Gastrocnemius medialis (tissue), 4 donors: Measurements from ENCODE around the gene LONP1. TPM values are rescaled to one million over a fixed set of nuclear protein-coding genes. Genes with fewer than 3 reads are reported as not detected.

ENCODE experiments used
- ATAC-seq, 2 donors: fragments of 150-250 bp; one replicate each; pipeline ENCODE4 v1.9.1; 2016
- DNase-seq, 2 donors: peaks; one replicate each; pipeline ENCODE4 v3.0.0-alpha.2; 2019
- H3K27ac ChIP-seq, 4 donors: fragments of 200-600 bp; sonication (generic); 1 replicate in 1 of 4; 2 replicates in 3 of 4; pipeline ENCODE4 v1.5.1; 2016 to 2018; ENCODE audit warnings: mild to moderate bottlenecking in 2 of 4, moderate library complexity in 1 of 4
- H3K27me3 ChIP-seq, 3 donors: fragments of 200-600 bp; sonication (generic) in 2 of 3; 1 replicate in 1 of 3; 2 replicates in 2 of 3; pipeline versions ENCODE4 v1.5.1 to v1.6.0; 2016 to 2019; ENCODE audit warnings: mild to moderate bottlenecking in 1 of 3, moderate library complexity in 1 of 3
- H3K36me3 ChIP-seq, 2 donors: fragments of 200-600 bp; sonication (generic) in 1 of 2; one replicate each; pipeline ENCODE4 v1.5.1; 2017 to 2018
- H3K4me1 ChIP-seq, 2 donors: fragments of 200-600 bp; sonication (generic) in 1 of 2; one replicate each; pipeline ENCODE4 v1.5.1; 2016 to 2017; ENCODE audit warnings: mild to moderate bottlenecking in 2 of 2
- H3K4me3 ChIP-seq, 4 donors: fragments of 200-600 bp; sonication (generic) in 3 of 4; 1 replicate in 1 of 4; 2 replicates in 3 of 4; pipeline ENCODE4 v1.5.1; 2016 to 2019; ENCODE audit warnings: mild to moderate bottlenecking in 2 of 4
- H3K9me3 ChIP-seq, 3 donors: fragments of 200-600 bp; sonication (generic) in 2 of 3; 1 replicate in 1 of 3; 2 replicates in 2 of 3; pipeline ENCODE4 v1.5.1; 2016 to 2019
- CTCF ChIP-seq, 5 experiments: fragments of 450-650 bp in 3 of 5; fragments of 200-600 bp in 2 of 5; sonication (generic) in 2 of 5; IDR thresholded peaks in 4 of 5; conservative IDR thresholded peaks in 1 of 5; 1 replicate in 4 of 5; 2 replicates in 1 of 5; pipeline ENCODE4 v1.5.1; 2016 to 2019; ENCODE audit warnings: antibody characterized with exemption in 5 of 5, mild to moderate bottlenecking in 3 of 5, moderate library complexity in 3 of 5
- POLR2A ChIP-seq, 2 donors: fragments of 450-650 bp; IDR thresholded peaks; one replicate each; pipeline ENCODE4 v1.6.1; 2017; ENCODE audit warnings: antibody characterized with exemption in 2 of 2, mild to moderate bottlenecking in 2 of 2, moderate library complexity in 2 of 2
- in situ Hi-C, 4 donors: fragments of 200-750 bp; cut with MboI; loops; one replicate each; pipeline versions ENCODE4 v1.15.0 to v1.8.0; 2017; ENCODE audit warnings: low sequenced_read_pairs in 4 of 4
- intact Hi-C: fragments of 100-400 bp; cut with DNase I; formaldehyde crosslinking; loops from one replicate; pipeline ENCODE4 v1.15.1; 2023; ENCODE audit warnings: low total_unique reads
- total RNA-seq, 4 donors: library from RNA; depleted of rRNA; stranded (reverse); fragments of >200 nt; gene quantifications; one replicate each; pipeline versions ENCODE4 v1.1.0 to v1.2.3, GENCODE V29; 2016

Gene LONP1
- total RNA-seq, 4 donors from 2014 or later, result 33.1 to 77.7 (median 70.4) TPM

GRCh38 chr19:5683177-5683886 is 36.6 kb downstream of the LONP1 start:
- Histone ChIP-seq H3K27ac (no peak overlapping the region), H3K9me3 (no peaks in the 10 kb centered on the region)
- intact Hi-C loops, result no loop called here

GRCh38 chr19:5682107-5682482 is 37.9 kb downstream of the LONP1 start:
- no peaks in the 10 kb centered on the region for H3K9me3 ChIP-seq
- H3K36me3 ChIP-seq, result peaks cover 0 to 9% of the 10 kb centered on the region in 2 donors
- TF ChIP-seq POLR2A (IDR thresholded peaks at IDR 0.05) (no peak), CTCF (IDR thresholded peaks at IDR 0.05 in 4 of 5, conservative IDR thresholded peaks at IDR 0.05 in 1 of 5) (no peak)
- DNase-seq, result no peak
- ATAC-seq, result no peak
- in situ Hi-C loops, result loop anchor here in 1 of 4 donors (10.0 kb wide), 1 partner anchor 57 kb away; the partner anchor contains the start of genes SAFB and SAFB2
- no peaks in the 10 kb centered on the region for H3K27me3 ChIP-seq
- no peak overlapping the region for H3K4me3 ChIP-seq
- H3K27ac ChIP-seq, result no peak overlapping the region
- intact Hi-C loops, result no loop called here
- H3K4me1 ChIP-seq, result peaks cover 14 to 17% of the 10 kb centered on the region in 2 donors

More at GRCh38 chr19:5683177-5683886, 36.6 kb downstream of the LONP1 start:
- ATAC-seq (no peak), DNase-seq (no peak)
- in situ Hi-C loops, result loop anchor here in 1 of 4 donors (10.0 kb wide), 1 partner anchor 59 kb away; the partner anchor contains the start of genes SAFB and SAFB2
- peaks cover 0 to 4% of the 10 kb centered on the region in 2 donors for H3K36me3 ChIP-seq
- TF ChIP-seq CTCF (IDR thresholded peaks at IDR 0.05 in 4 of 5, conservative IDR thresholded peaks at IDR 0.05 in 1 of 5), result no peak
- TF ChIP-seq POLR2A (IDR thresholded peaks at IDR 0.05), result no peak
- H3K4me3 ChIP-seq, result no peak overlapping the region
- no peaks in the 10 kb centered on the region for H3K27me3 ChIP-seq
- peaks cover 14 to 20% of the 10 kb centered on the region in 2 donors for H3K4me1 ChIP-seq

- Histone ChIP-seq H3K27ac (peak overlapping the region in 3 of 4 donors; percentile 92 to 96 (median 93)), H3K36me3 (peaks cover 0 to 9% of the 10 kb centered on the region in 2 donors), H3K27me3 (no peaks in the 10 kb centered on the region), H3K4me3 (peak overlapping the region; percentile 72 to 93 (median 76)), H3K9me3 (no peaks in the 10 kb centered on the region), H3K4me1 (peaks cover 15 to 18% of the 10 kb centered on the region in 2 donors)
- ATAC-seq (no peak), DNase-seq (no peak)
- intact Hi-C loops (no loop called here), in situ Hi-C loops (loop anchor here in 1 of 4 donors (10.0 kb wide), 1 partner anchor 57 kb away; the partner anchor contains the start of genes SAFB and SAFB2)
- TF ChIP-seq CTCF (IDR thresholded peaks at IDR 0.05 in 4 of 5, conservative IDR thresholded peaks at IDR 0.05 in 1 of 5) (no peak), POLR2A (IDR thresholded peaks at IDR 0.05) (no peak)
These were observed 38.4 kb downstream of the LONP1 start for GRCh38 chr19:5681391-5682106.

GRCh38 chr19:5680437-5681368 is 39.2 kb downstream of the LONP1 start, which contains the start of the genes HSD11B1L and MICOS13:
TSS of gene HSD11B1L (plus strand) at chr19:5681027. CDS start at chr19:5684833, 3,806 bp downstream.
TSS of gene MICOS13 (minus strand) at chr19:5680516. CDS start at chr19:5680486, 30 bp downstream.
- Histone ChIP-seq H3K36me3 (peaks cover 0 to 9% of the 10 kb centered on the region in 2 donors), H3K4me3 (peak within 1 kb of the TSS; percentile 72 to 93 (median 81)), H3K27ac (peak within 1 kb of the TSS; percentile 92 to 96 (median 94)), H3K4me1 (peaks cover 17 to 22% of the 10 kb centered on the region in 2 donors), H3K9me3 (no peaks in the 10 kb centered on the region), H3K27me3 (no peaks in the 10 kb centered on the region)
- ATAC-seq (peak; percentile 92 to 93), DNase-seq (peak; percentile 98 to 99)
- TF ChIP-seq POLR2A (IDR thresholded peaks at IDR 0.05) (peak; percentile 70 to 79), CTCF (IDR thresholded peaks at IDR 0.05 in 4 of 5, conservative IDR thresholded peaks at IDR 0.05 in 1 of 5) (peak in 1 of 5 experiments; percentile 16)
- intact Hi-C loops, result loop anchor here (1.0 kb wide), 2 partner anchors 40 to 57 kb away; partner anchors contain the start of genes CATSPERD, LONP1 and SAFB
- in situ Hi-C loops, result loop anchor here in 1 of 4 donors (10.0 kb wide), 1 partner anchor 56 kb away; the partner anchor contains the start of genes SAFB and SAFB2
